Hepatocyte (in vitro differentiated cells): ENCODE results near the gene SORCS2.

Experiments used
- CTCF ChIP-seq: fragments of 200-600 bp; sonication (generic); IDR thresholded peaks from 2 replicates; pipeline ENCODE4 v1.5.1; 2016; ENCODE audit warnings: antibody characterized with exemption, mild to moderate bottlenecking; ENCODE audit not compliant: poor library complexity
- EZH2 ChIP-seq: fragments of 200-600 bp; sonication (generic); IDR thresholded peaks from 2 replicates; pipeline ENCODE4 v1.6.1; 2016; ENCODE audit warnings: antibody characterized with exemption, mild to moderate bottlenecking, borderline replicate concordance

- TF ChIP-seq CTCF (no peak), EZH2 (no peak)
These were observed 438.4 kb downstream of the SORCS2 start for GRCh38 chr4:7630568-7631287.
